Common myeloid progenitor, CD34-positive (primary cell): ENCODE data around the gene GNB2.

ENCODE experiments used
- CTCF ChIA-PET: fragments of 350-600 bp; sonication (Branson Sonifier 250); formaldehyde crosslinking; loops from one replicate; lab custom pipeline; 2021; ENCODE audit warnings: antibody characterized with exemption; lab: Charles Lee
- POLR2A ChIA-PET: fragments of 350-600 bp; sonication (Branson Sonifier 250); formaldehyde crosslinking; loops from one replicate; lab custom pipeline; 2021; ENCODE audit warnings: antibody characterized with exemption; lab: Charles Lee
- DNase-seq, 3 donors: peaks; one replicate each; pipeline versions ENCODE4 v3.0.0 to v3.0.0-alpha.2; 2013
- H3K27ac ChIP-seq, 2 experiments: 1 replicate in 1 of 2; 2 replicates in 1 of 2; pipeline ENCODE4 v1.7.0; 2013; ENCODE audit warnings: inconsistent platforms in 2 of 2, low read length in 2 of 2, mild to moderate bottlenecking in 2 of 2, low read depth in 1 of 2, moderate library complexity in 1 of 2; ENCODE audit not compliant: severe bottlenecking in 2 of 2, insufficient read depth in 1 of 2, poor library complexity in 1 of 2
- H3K27me3 ChIP-seq, 5 experiments: replicated peaks in 2 of 5; 1 replicate in 3 of 5; 2 replicates in 2 of 5; pipeline versions ENCODE4 v1.6.1 to v1.7.0; 2013; ENCODE audit warnings: low read length in 4 of 5, mild to moderate bottlenecking in 2 of 5, moderate library complexity in 2 of 5, inconsistent platforms in 1 of 5; ENCODE audit not compliant: insufficient read depth in 5 of 5, control insufficient read depth in 4 of 5
- H3K36me3 ChIP-seq, 4 experiments: 1 replicate in 2 of 4; 2 replicates in 2 of 4; pipeline versions ENCODE4 v1.6.1 to v1.7.0; 2013; ENCODE audit warnings: low read length in 3 of 4, control low read depth in 1 of 4, mild to moderate bottlenecking in 1 of 4; ENCODE audit not compliant: control insufficient read depth in 4 of 4, insufficient read depth in 4 of 4
- H3K4me1 ChIP-seq, 4 experiments: 1 replicate in 3 of 4; 2 replicates in 1 of 4; pipeline versions ENCODE4 v1.6.1 to v1.7.1; 2013; ENCODE audit warnings: low read length in 3 of 4, mild to moderate bottlenecking in 3 of 4, control low read depth in 1 of 4, inconsistent platforms in 1 of 4, moderate library complexity in 1 of 4; ENCODE audit not compliant: control insufficient read depth in 4 of 4, insufficient read depth in 4 of 4; ENCODE audit errors: control extremely low read depth in 1 of 4
- H3K4me3 ChIP-seq, 7 experiments: 1 replicate in 4 of 7; 2 replicates in 3 of 7; pipeline versions ENCODE4 v1.5.1 to v1.7.0; 2013; ENCODE audit warnings: mild to moderate bottlenecking in 7 of 7, low read length in 6 of 7, moderate library complexity in 6 of 7, inconsistent platforms in 2 of 7, low read depth in 2 of 7, control low read depth in 1 of 7; ENCODE audit not compliant: insufficient read depth in 4 of 7, control insufficient read depth in 1 of 7; ENCODE audit errors: extremely low read depth in 1 of 7
- H3K9me3 ChIP-seq, 5 experiments: 1 replicate in 4 of 5; 2 replicates in 1 of 5; pipeline versions ENCODE4 v1.6.1 to v1.7.1; 2013; ENCODE audit warnings: low read length in 4 of 5, mild to moderate bottlenecking in 2 of 5, inconsistent platforms in 1 of 5, low read depth in 1 of 5, moderate library complexity in 1 of 5; ENCODE audit not compliant: control insufficient read depth in 4 of 5, insufficient read depth in 2 of 5; ENCODE audit errors: control extremely low read depth in 1 of 5
- whole genome bisulfite sequencing: methylation state at CpG from one replicate; pipeline ENCODE4 v1.1.5; 2013; ENCODE audit not compliant: insufficient coverage; 5-methylcytosine and 5-hydroxymethylcytosine counted together

GNB2 gene

DNA sequence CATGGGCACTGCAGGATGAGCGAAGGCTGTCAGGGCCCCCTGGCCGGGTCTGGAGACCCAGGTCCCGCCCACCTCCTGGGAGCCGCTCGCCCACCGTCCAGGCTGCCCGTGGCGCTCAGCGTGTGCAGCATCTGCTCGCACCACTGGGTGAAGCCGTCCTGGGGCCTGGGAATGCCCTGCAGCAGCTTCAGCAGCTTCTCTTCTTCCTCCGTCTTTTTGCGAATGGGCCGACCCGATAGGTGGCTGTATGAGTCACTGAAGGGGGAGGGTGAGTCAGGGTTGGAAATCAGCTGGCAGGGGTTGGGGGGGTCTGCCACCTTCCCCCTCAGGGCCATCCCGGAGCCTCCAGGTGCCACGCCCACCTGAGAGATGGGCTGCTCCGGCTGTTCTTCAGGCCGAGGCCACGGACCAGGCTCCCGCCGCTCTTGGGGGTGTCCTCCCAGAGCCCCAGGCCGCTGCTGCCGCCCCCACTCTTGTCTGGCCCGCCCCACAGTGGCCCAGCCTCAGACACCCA is 8.7 kb downstream of the GNB2 start:
- CTCF ChIA-PET: interaction anchor here (0.6 to 3.9 kb wide), 6 partner anchors 10 to 224 kb away, joined by 3 to 28 read pairs (median 3); partner anchors contain the start of genes MOSPD3 and POP7
- no peak for DNase-seq
- Histone ChIP-seq H3K27me3 (no peaks in the 10 kb centered on the region), H3K9me3 (no peaks in the 10 kb centered on the region), H3K27ac (no peak overlapping the region), H3K36me3 (peaks cover 11 to 100% (median 67%) of the 10 kb centered on the region in 4 experiments), H3K4me3 (no peak overlapping the region), H3K4me1 (no peaks in the 10 kb centered on the region)
- 98% methylated on average over 22 of the region's 25 CpGs for WGBS
- POLR2A ChIA-PET: interaction anchor here (0.6 to 1.3 kb wide), 4 partner anchors 8 to 160 kb away, joined by 3 to 4 read pairs (median 3); partner anchors contain the start of genes FBXO24 and LRCH4

GRCh38 chr7:100682991-100683658 is 9.6 kb downstream of the GNB2 start:
- ChIA-PET CTCF (interaction anchor here (0.6 to 3.9 kb wide), 5 partner anchors 9 to 224 kb away, joined by 3 to 28 read pairs (median 3); partner anchors contain the start of gene MOSPD3), POLR2A (interaction anchor here (1.3 kb wide), 3 partner anchors 9 to 97 kb away, joined by 3 to 4 read pairs (median 3); partner anchors contain the start of genes FBXO24 and LRCH4)
- H3K27me3 ChIP-seq: no peaks in the 10 kb centered on the region
- no peaks in the 10 kb centered on the region for H3K4me1 ChIP-seq
- DNase-seq: no peak
- WGBS: 89% methylated on average over 28 of the region's 28 CpGs
- H3K4me3 ChIP-seq: no peak overlapping the region
- H3K9me3 ChIP-seq: no peaks in the 10 kb centered on the region
- peaks cover 11 to 100% (median 66%) of the 10 kb centered on the region in 4 experiments for H3K36me3 ChIP-seq
- H3K27ac ChIP-seq: no peak overlapping the region

DNA sequence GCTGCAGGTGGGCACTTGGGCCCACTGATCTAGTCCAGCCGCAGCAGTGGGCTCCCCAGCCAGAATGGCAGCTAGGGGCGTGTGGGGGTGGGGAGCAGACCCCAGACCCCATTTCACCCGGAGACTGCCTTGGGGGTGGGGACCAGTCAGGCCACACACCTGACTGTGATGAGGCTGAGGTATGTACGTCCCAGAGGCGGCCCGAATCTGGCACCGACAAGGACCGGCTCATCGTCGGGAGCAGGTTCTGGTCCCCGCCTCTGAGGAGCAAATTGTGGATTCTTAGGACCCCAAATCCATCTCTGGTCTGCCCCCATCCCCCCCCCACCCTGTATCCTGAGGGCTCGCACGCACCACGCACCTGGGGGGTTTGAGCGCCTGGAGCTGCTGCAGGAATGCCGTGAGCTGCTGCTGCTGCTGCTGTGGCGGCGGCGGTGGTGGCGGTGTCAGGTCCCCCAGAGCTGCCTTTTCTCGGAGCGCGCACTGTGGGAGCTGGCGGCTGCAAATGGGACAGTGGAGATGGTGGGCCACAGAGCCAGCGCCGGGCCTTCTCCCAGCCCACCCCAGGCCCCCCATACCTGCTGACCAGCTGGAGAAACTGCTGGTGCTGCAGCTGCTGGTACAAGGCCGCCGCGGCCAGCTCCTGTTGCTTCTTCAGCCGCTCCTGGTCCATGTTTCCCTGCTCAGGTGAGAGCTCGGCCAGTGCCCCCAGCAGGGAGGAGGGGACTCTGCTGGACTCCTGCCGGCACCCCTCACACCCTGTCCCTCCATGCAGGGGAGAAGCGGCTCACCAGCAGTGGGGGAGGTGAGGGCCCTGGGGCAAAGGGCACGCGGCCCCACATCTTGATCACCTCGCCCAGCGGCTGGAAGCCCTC is 10.4 kb downstream of the GNB2 start:
- peaks cover 11 to 100% (median 64%) of the 10 kb centered on the region in 4 experiments for H3K36me3 ChIP-seq
- DNase-seq: no peak
- H3K9me3 ChIP-seq: no peaks in the 10 kb centered on the region
- WGBS: 95% methylated on average over 31 of the region's 37 CpGs
- no peak overlapping the region for H3K27ac ChIP-seq
- no peaks in the 10 kb centered on the region for H3K4me1 ChIP-seq
- ChIA-PET POLR2A (interaction anchor here (1.3 kb wide), 2 partner anchors 9 to 11 kb away, joined by 3 read pairs; no protein-coding TSS in a partner anchor), CTCF (interaction anchor here (0.6 to 3.9 kb wide), 7 partner anchors 8 to 214 kb away, joined by 3 to 28 read pairs (median 3); partner anchors contain the start of gene MOSPD3)
- no peaks in the 10 kb centered on the region for H3K27me3 ChIP-seq
- H3K4me3 ChIP-seq: no peak overlapping the region

- DNase-seq: no peak
- no peak overlapping the region for H3K4me3 ChIP-seq
- H3K9me3 ChIP-seq: no peaks in the 10 kb centered on the region
- H3K4me1 ChIP-seq: no peaks in the 10 kb centered on the region
- 99% methylated on average over 12 of the region's 16 CpGs for WGBS
- CTCF ChIA-PET: interaction anchor here (0.6 to 3.9 kb wide), 8 partner anchors 8 to 215 kb away, joined by 3 to 28 read pairs (median 4); partner anchors contain the start of gene MOSPD3
- no peaks in the 10 kb centered on the region for H3K27me3 ChIP-seq
- peaks cover 11 to 100% (median 64%) of the 10 kb centered on the region in 4 experiments for H3K36me3 ChIP-seq
- POLR2A ChIA-PET: interaction anchor here (0.5 kb wide), 1 partner anchor 17 kb away, joined by 4 read pairs; no protein-coding TSS in a partner anchor
- H3K27ac ChIP-seq: no peak overlapping the region
These were observed 11.0 kb downstream of the GNB2 start for GRCh38 chr7:100684534-100685042.

- H3K9me3 ChIP-seq: no peaks in the 10 kb centered on the region
- H3K4me3 ChIP-seq: no peak overlapping the region
These were observed 11.6 kb downstream of the GNB2 start for GRCh38 chr7:100685049-100685605.

GRCh38 chr7:100685631-100686145 is 12.1 kb downstream of the GNB2 start:
- no peaks in the 10 kb centered on the region for H3K9me3 ChIP-seq
- 98% methylated on average over 16 of the region's 17 CpGs for WGBS
- peaks cover 11 to 95% (median 58%) of the 10 kb centered on the region in 4 experiments for H3K36me3 ChIP-seq
- no peaks in the 10 kb centered on the region for H3K27me3 ChIP-seq
- H3K4me1 ChIP-seq: peaks cover 0 to 1% (median under 1%) of the 10 kb centered on the region in 4 experiments
- ChIA-PET CTCF (interaction anchor here (1.2 to 8.7 kb wide), 4 partner anchors 8 to 73 kb away, joined by 4 to 80 read pairs (median 4); partner anchors contain the start of gene MOSPD3), POLR2A (no interaction called here)
- DNase-seq: no peak
- no peak overlapping the region for H3K4me3 ChIP-seq
- H3K27ac ChIP-seq: no peak overlapping the region

More at GRCh38 chr7:100685049-100685605, 11.6 kb downstream of the GNB2 start:
- no peak for DNase-seq
- Histone ChIP-seq H3K36me3 (peaks cover 11 to 97% (median 62%) of the 10 kb centered on the region in 4 experiments), H3K27ac (no peak overlapping the region), H3K4me1 (no peaks in the 10 kb centered on the region), H3K27me3 (no peaks in the 10 kb centered on the region)
- WGBS: 99% methylated on average over 14 of the region's 18 CpGs
- POLR2A ChIA-PET: interaction anchor here (0.5 kb wide), 1 partner anchor 16 kb away, joined by 4 read pairs; no protein-coding TSS in a partner anchor
- CTCF ChIA-PET: interaction anchor here (1.2 to 3.9 kb wide), 7 partner anchors 7 to 215 kb away, joined by 3 to 28 read pairs (median 4); partner anchors contain the start of gene MOSPD3
